ENCODE measurements around the gene FZD2. TPM values are rescaled to one million over a fixed set of nuclear protein-coding genes. Genes with fewer than 3 reads are reported as not detected.

The FZD2 gene
- total and polyA plus RNA-seq, 2 of the 8 experiments (the other 6 are each of a cell fraction or from before 2014, with no cell fraction given): 17.6 to 86.7 TPM

DNA sequence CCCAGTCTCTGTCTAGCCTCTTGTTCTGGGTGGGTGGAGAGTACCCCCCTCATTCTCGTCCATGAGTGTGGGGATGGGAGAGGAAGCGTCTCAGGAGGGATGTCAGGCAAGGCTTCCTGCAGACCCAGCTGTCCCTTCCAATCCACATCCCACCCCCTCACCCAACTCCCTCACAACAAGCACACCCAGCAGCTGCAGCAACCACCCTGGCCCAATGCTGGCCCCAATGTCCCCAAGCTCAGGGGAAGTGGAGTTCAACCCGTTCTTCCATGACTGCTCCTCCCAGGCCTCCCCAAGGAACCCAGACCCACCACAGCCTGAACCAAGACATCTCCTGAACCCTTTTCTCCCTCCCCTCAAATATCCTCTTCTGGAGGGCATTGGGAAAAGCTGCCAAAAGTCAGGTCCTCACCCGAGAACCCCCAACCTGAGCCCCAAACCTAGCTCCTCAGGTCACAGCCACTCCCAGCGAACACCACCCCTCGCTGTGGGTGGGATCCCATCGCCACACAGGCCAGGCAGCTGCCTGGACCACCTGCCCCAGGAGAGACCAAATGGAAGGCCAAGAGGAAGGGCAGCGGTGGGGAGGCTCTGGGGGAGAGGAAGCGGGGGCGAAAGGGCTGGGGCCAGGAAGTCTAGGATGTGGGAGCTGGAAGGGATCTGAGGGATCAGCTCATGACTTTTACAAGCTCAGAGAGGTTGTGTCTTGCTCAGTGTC lies 47.6 kb downstream of the FZD2 start (continued):
- TF ChIP-seq JUND (IDR thresholded peaks at IDR 0.05; ENCODE audit: low read length) (no peak), RBBP5 (IDR thresholded peaks at IDR 0.05; ENCODE audit: borderline replicate concordance, low read depth, low read length) (no peak), POU5F1 (IDR thresholded peaks at IDR 0.05; ENCODE audit: low read depth, low read length) (no peak), SIRT6 (IDR thresholded peaks at IDR 0.05; ENCODE audit: low read length) (no peak)

Data from H1 (cell line).